Astrocyte (in vitro differentiated cells and primary cell): ENCODE results near the gene UQCRQ.

Experiments
- CTCF ChIP-seq: IDR thresholded peaks from 2 replicates; pipeline ENCODE4 v1.5.1; 2011; ENCODE audit warnings: low read depth, mild to moderate bottlenecking, inconsistent platforms, low read length, moderate library complexity; ENCODE audit not compliant: insufficient read depth
- EZH2 ChIP-seq: IDR thresholded peaks from 2 replicates; pipeline ENCODE4 v1.6.1; 2012; ENCODE audit warnings: mild to moderate bottlenecking, low read length, inconsistent platforms; ENCODE audit not compliant: insufficient read depth

- TF ChIP-seq EZH2 (no peak), CTCF (no peak)
Measured at GRCh38 chr5:132870801-132871200, 4.4 kb downstream of the UQCRQ start.
